RWPE1 (cell line): Measurements from ENCODE around the gene FRAT2.

ENCODE experiments used
- CTCF ChIA-PET: fragments of 350-600 bp; sonication (Branson Sonifier 250); formaldehyde crosslinking; extraction: SDS; loops from one replicate; lab custom pipeline; 2021; lab: Yijun Ruan, JAX
- POLR2A ChIA-PET: fragments of 400-600 bp; formaldehyde crosslinking; extraction: SDS; loops from one replicate; lab custom pipeline; 2020; ENCODE audit warnings: antibody characterized with exemption; ENCODE audit not compliant: low non-redundant PET; lab: Yijun Ruan, JAX
- DNase-seq: peaks from one replicate; pipeline ENCODE4 v3.0.0; 2012; ENCODE audit warnings: low spot score
- H3K27ac ChIP-seq: fragments of 450-650 bp; 2 replicates; pipeline ENCODE4 v1.5.1; 2017
- TF ChIP-seq, protein P1 (sequence below): fragments of 450-650 bp; conservative IDR thresholded peaks from 2 replicates; pipeline ENCODE4 v1.5.1; 2017; ENCODE audit warnings: low read depth, mild to moderate bottlenecking

The FRAT2 gene

DNA sequence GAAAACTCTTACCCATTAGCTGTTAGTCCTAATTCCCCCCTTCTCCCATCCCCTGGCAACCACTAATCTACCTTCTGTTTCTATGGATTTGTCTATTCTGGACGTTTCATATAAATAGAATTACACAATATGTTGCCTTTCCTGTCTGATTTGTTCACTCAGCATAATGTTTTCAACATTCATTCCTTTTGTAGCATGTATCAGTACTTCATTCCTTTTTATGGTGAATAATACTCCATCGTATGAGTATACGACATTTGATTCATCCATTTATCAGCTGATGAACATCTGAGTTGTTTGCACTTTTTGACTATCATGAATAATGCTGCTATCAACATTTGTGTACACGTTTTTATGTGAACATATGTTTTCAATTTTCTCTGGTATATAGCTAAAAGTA, 19.9 kb downstream of the FRAT2 start:
- ChIA-PET CTCF (interaction anchor here (0.6 to 1.0 kb wide), 3 partner anchors 19 to 395 kb away, joined by 3 read pairs; no protein-coding TSS in a partner anchor), POLR2A (no interaction called here)
- no peak overlapping the region for H3K27ac ChIP-seq
- TF ChIP-seq, protein P1, sequence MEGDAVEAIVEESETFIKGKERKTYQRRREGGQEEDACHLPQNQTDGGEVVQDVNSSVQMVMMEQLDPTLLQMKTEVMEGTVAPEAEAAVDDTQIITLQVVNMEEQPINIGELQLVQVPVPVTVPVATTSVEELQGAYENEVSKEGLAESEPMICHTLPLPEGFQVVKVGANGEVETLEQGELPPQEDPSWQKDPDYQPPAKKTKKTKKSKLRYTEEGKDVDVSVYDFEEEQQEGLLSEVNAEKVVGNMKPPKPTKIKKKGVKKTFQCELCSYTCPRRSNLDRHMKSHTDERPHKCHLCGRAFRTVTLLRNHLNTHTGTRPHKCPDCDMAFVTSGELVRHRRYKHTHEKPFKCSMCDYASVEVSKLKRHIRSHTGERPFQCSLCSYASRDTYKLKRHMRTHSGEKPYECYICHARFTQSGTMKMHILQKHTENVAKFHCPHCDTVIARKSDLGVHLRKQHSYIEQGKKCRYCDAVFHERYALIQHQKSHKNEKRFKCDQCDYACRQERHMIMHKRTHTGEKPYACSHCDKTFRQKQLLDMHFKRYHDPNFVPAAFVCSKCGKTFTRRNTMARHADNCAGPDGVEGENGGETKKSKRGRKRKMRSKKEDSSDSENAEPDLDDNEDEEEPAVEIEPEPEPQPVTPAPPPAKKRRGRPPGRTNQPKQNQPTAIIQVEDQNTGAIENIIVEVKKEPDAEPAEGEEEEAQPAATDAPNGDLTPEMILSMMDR, result no peak
- DNase-seq, result no peak

DNA sequence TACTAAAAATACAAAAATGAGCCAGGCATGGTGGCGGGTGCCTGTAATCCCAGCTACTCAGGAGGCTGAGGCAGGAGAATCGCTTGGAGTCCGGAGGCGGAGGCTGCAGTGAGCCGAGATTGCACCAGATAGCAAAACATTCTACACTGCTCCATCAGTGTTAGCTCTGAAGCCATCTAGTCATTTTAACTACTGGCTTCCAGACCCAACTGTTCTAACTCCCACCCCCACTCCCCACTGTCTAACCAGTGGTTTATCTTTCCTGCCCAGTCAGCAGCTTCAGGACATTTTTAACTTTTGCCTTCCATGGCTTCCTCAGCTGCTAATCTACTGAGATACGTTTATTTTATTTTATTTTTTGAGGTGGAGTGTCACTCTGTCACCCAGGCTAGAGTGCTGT, 21.6 kb downstream of the FRAT2 start:
- ChIA-PET POLR2A (no interaction called here), CTCF (interaction anchor here (0.7 to 1.1 kb wide), 2 partner anchors 16 to 240 kb away, joined by 3 to 5 read pairs; no protein-coding TSS in a partner anchor)
- DNase-seq, result no peak
- TF ChIP-seq, protein P1, result no peak
- H3K27ac ChIP-seq, result no peak overlapping the region

DNA sequence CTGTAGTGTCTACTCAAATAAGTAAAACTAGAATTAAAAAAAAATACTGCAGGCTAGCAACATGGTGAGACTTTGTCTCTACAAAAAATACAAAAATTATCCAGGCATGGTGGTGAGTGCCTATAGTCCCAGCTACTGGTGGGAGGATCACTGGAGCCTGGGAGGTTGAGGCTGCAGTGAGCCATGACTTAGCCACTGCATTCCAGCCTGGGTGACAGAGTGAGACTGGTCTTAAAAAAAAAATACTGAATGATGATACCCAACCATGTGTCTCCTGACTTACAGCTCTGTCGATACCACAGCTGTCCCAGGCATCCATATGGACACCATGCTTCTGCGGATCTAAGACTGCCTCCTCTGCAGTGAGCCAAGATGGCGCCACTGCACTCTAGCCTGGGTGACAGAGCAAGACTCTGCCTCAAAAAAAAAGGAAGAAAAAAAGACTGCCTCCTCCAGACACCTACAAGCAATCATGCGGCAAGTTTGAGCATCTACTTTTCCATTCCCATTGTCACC, 23.4 kb downstream of the FRAT2 start:
- TF ChIP-seq, protein P1, result no peak
- no peak for DNase-seq
- POLR2A ChIA-PET, result no interaction called here
- CTCF ChIA-PET, result interaction anchor here (0.6 kb wide), 2 partner anchors 30 to 37 kb away, joined by 3 to 7 read pairs; no protein-coding TSS in a partner anchor
- no peak overlapping the region for H3K27ac ChIP-seq

DNA sequence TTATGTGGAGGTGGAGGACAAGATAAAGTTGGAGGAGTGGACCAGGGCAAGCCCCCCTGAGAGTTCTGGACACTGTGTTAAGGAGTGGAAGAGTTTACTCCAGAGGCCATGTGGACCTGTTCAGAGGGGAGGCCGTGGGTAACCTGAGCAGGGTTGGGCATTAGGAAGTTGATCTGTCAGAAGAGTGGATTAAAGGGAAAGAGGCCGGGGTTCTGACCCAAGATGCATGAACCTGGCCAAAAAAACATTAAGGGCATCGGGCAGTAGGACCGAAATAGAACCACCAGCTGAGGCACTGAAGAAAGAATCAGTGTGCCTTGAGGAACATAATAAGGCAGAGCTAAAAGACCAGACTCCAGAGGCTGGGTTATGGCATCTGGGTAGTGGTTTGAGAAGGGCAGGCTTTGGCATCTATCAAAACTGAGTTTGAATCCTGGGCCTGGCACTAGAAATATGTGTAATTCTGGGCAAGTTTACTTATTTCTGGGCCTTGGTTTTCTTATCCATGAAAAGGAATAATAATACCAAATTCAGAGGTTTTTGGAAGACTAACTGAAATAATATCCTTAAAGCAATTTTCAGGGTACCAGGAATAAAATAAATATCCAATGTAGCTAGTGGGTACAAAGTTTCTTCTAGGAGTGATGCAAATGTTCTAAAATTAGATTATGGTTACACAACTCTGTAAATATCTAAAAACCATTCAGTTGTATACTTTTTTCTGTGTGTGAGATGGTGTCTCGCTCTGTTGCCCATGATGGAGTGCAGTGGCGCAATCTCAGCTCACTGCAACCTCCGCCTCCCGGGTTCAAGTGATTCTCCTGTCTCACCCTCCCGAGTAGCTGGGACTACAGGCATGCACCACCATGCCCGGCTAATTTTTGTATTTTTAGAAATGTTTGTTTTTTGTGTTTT, 26.4 kb downstream of the FRAT2 start:
- ChIA-PET CTCF (interaction anchor here (0.7 kb wide), 1 partner anchor 19 kb away, joined by 3 read pairs; no protein-coding TSS in a partner anchor), POLR2A (no interaction called here)
- no peak for DNase-seq
- no peak overlapping the region for H3K27ac ChIP-seq
- TF ChIP-seq, protein P1, result no peak

DNA sequence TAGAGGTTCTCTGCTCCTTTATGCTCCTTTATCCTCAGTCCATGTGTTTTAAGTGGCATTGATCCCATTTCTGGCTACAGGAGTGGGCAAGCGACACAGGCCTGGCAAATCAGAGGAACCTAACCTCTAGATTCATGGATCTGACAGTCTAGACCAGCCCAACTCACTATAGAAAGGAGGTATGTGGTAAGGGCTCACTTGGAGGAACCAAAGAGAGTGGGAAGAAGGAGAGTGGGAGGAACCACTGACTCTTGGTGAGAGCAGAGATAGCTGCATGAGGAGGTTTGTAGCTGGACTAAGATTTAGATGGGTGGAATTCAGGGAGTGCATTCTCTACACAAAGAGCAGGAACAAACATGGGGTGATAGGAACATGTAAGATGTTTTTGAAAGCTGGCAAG, 27.1 kb downstream of the FRAT2 start:
- TF ChIP-seq, protein P1, result no peak
- no peak overlapping the region for H3K27ac ChIP-seq
- DNase-seq, result no peak
- ChIA-PET POLR2A (no interaction called here), CTCF (interaction anchor here (0.7 kb wide), 2 partner anchors 20 to 97 kb away, joined by 3 to 4 read pairs; no protein-coding TSS in a partner anchor)

DNA sequence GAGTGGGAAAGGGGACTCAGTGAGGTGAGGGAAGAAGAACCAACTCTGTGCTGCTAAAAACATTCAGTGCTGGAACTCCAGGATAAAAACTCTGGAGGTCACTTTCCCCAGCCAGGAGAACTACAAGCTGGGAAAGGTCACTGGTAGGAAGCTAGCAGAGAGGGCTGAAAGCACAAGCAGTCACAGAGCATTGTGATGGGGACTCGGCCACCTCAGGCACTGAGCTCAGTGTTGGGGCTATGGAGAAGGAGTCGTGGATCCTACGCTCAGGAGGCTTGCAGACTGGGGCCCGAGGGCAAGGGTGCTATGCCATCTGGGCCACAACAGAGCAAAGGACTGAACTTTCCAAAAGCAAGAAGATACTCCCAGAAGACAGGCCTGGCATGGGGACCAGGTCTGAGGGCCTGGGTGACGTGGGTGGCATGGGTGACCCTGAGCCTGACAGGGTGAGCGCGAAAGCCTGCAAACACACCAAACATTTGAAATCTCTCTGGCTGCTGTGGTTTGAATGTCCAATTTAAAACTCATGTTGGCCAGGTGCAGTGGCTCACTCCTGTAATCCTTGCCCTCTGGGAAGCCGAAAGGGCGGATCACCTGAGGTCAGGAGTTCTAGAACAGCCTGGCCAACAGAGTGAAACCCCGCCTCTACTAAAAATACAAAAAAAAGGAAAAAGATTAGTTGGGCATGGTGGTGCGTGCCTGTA, 32.3 kb downstream of the FRAT2 start:
- TF ChIP-seq, protein P1, result no peak
- ChIA-PET CTCF (interaction anchor here (0.6 kb wide), 1 partner anchor 39 kb away, joined by 3 read pairs; no protein-coding TSS in a partner anchor), POLR2A (no interaction called here)
- no peak overlapping the region for H3K27ac ChIP-seq
- no peak for DNase-seq
